ENCODE results near the gene GBX2. TPM values are rescaled to one million over a fixed set of nuclear protein-coding genes. Genes with fewer than 3 reads are reported as not detected.

GBX2 gene
- total RNA-seq, 1 experiment from 2014 or later: 5.9 TPM

GRCh38 chr2:236172255-236173035 lies 4.3 kb upstream of the GBX2 start:
- Histone ChIP-seq H3K4me1 (ENCODE audit: control insufficient read depth in 1 of 2, insufficient read depth in 2 of 2, low read length in 2 of 2) (peaks cover 15 to 48% of the 10 kb centered on the region in 2 experiments), H3K4me3 (replicated peaks in 1 of 2; ENCODE audit: low read depth in 1 of 2, low read length in 2 of 2) (no peak overlapping the region), H3K9ac (ENCODE audit: low read length) (no peak overlapping the region), H2AFZ (ENCODE audit: low read depth, low read length, poor library complexity, severe bottlenecking) (no peak overlapping the region), H3K9me2 (ENCODE audit: insufficient read depth) (no peaks in the 10 kb centered on the region), H3K9me3 (ENCODE audit: control insufficient read depth in 1 of 2, insufficient read depth in 1 of 2, low read depth in 1 of 2, low read length in 2 of 2) (no peaks in the 10 kb centered on the region), H3K79me2 (ENCODE audit: insufficient read depth, low read length) (peaks cover 45% of the 10 kb centered on the region), H3K4me2 (ENCODE audit: low read length) (no peak overlapping the region), H4K20me1 (ENCODE audit: insufficient read depth) (no peaks in the 10 kb centered on the region; the same call in 1 of the 2 replicates), H3K27me3 (ENCODE audit: insufficient read depth, low read length) (no peaks in the 10 kb centered on the region), H3K27ac (ENCODE audit: low read depth, low read length) (no peak overlapping the region), H3K36me3 (ENCODE audit: control insufficient read depth in 1 of 2, insufficient read depth in 2 of 2, low read length in 2 of 2) (peaks cover 0 to 21% of the 10 kb centered on the region in 2 experiments; a peak in 1 of 4 replicates)
- no peak for DNase-seq (ENCODE audit: low read depth, low spot score)
- CTCF ChIA-PET: no interaction called here
- ATAC-seq: no peak
- TF ChIP-seq ZNF274 (IDR thresholded peaks at IDR 0.05; ENCODE audit: low read depth, low read length) (no peak), ZBTB33 (IDR thresholded peaks at IDR 0.05; ENCODE audit: extremely low read depth, insufficient replicate concordance, low read length) (no peak), TCF7L2 (IDR thresholded peaks at IDR 0.05; ENCODE audit: borderline replicate concordance, extremely low read depth, insufficient read depth, insufficient read length) (no peak), JUND (IDR thresholded peaks at IDR 0.05) (no peak), SP1 (IDR thresholded peaks at IDR 0.05; ENCODE audit: low read depth) (no peak), YY1 (IDR thresholded peaks at IDR 0.05; ENCODE audit: extremely low read depth, insufficient replicate concordance, low read depth, low read length) (no peak)
- BruUV-seq (replicated peaks): no TSS peak
- POLR2A ChIA-PET: no interaction called here
- RAD21 ChIA-PET (ENCODE audit: low non-redundant PET in 1 of 2, low total read pairs in 2 of 2, uncharacterized antibody in 2 of 2, unreplicated experiment in 2 of 2): no interaction called here
- intact Hi-C loops (cut with micrococcal nuclease): no loop called here
